ENCODE data around the gene LOX.
A peak's percentile ranks its signal among the peaks of the same experiment; 100 is the strongest.

LOX gene

DNA sequence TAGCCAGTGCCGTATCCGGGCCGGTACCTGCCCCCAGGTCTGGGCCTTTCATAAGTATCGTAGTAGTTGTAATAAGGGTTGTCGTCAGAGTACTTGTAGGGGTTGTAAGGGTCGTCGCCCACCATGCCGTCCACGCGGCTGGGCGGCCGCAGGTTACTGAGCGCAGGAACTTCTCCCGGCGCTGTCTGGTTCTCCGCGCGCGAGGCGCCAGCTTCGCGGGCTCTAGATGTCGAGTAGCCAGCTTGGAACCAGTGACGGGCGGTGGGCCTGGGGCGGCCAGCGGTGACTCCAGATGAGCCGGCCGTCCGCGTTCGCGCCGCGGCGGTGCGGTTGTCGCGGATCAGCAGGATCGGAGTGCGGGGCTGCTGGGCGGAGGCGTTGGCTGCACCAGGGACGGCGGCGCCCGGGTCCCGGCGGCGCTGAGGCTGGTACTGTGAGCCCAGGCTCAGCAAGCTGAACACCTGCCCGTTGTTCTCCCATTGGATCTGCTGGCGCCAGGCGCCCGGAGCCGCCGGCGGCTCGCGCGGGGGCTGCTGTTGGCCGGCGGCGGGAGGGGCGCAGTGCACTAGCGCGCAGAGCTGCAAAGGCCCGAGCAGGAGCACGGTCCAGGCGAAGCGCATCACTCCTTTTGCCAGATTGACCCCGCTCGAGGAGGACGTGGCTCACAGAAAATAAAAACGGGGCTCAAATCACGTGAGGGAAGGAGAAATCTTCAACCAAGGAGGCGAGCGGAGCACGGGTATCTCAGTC lies 518 bp downstream of the LOX start:
- H3K4me2 ChIP-seq = peak overlapping the region; percentile 9; the same call in 1 of the 2 replicates
- no peak overlapping the region for H3K27ac ChIP-seq
- peak overlapping the region; percentile 58 for H2AFZ ChIP-seq (ENCODE audit: low read depth)
- H3K4me3 ChIP-seq (IDR thresholded peaks at IDR 0.05; ENCODE audit: insufficient read depth, low read depth, low read length) = no peak overlapping the region
- no peak overlapping the region for H3K9ac ChIP-seq
- peaks cover 13% of the 10 kb centered on the region for H3K4me1 ChIP-seq (ENCODE audit: low read depth, poor library complexity, severe bottlenecking)
- no peaks in the 10 kb centered on the region for H3K36me3 ChIP-seq (ENCODE audit: insufficient read depth)
- no peaks in the 10 kb centered on the region for H3K27me3 ChIP-seq (ENCODE audit: insufficient read depth, low read depth)
- TF ChIP-seq, protein P1, sequence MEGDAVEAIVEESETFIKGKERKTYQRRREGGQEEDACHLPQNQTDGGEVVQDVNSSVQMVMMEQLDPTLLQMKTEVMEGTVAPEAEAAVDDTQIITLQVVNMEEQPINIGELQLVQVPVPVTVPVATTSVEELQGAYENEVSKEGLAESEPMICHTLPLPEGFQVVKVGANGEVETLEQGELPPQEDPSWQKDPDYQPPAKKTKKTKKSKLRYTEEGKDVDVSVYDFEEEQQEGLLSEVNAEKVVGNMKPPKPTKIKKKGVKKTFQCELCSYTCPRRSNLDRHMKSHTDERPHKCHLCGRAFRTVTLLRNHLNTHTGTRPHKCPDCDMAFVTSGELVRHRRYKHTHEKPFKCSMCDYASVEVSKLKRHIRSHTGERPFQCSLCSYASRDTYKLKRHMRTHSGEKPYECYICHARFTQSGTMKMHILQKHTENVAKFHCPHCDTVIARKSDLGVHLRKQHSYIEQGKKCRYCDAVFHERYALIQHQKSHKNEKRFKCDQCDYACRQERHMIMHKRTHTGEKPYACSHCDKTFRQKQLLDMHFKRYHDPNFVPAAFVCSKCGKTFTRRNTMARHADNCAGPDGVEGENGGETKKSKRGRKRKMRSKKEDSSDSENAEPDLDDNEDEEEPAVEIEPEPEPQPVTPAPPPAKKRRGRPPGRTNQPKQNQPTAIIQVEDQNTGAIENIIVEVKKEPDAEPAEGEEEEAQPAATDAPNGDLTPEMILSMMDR (conservative IDR thresholded peaks at IDR 0.05; ENCODE audit: low read depth, low read length) = no peak
- H4K20me1 ChIP-seq (ENCODE audit: insufficient read depth) = no peaks in the 10 kb centered on the region
- no peaks in the 10 kb centered on the region for H3K79me2 ChIP-seq (ENCODE audit: insufficient read depth, low read depth)

DNA sequence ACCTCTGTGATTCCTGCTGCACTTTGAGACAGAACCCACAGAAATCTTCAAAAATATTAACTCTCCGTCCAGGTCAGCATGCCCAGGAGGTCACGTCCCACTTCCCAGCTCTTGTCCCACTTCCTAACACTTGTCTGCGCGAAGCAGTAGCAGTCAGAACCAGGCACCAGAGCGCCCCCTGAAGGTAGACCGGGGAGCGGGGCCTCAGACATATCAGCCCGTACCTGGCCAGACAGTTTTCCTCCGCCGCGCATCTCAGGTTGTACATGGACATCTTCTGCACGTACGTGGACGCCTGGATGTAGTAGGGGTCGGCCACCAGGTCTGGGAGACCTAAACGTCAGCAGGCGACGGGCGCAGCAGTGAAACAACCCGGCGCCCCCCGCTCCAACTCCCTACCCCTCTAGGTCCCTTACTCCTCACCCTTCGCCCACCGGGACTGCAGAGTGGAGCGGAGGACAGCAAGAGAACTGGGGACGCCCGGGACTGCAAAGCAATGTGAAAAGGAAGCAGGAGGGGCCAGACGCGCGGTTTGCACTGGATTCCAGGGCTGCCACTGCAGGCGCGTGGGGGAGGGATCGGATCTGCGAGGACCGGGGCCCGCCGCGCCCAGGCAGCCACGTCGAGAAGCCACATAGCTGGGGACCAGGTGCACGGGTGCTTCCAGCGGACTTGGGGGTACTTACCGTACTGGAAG lies 1.2 kb downstream of the LOX start:
- Histone ChIP-seq H3K4me3 (IDR thresholded peaks at IDR 0.05; ENCODE audit: insufficient read depth, low read depth, low read length) (no peak overlapping the region), H2AFZ (ENCODE audit: low read depth) (peak overlapping the region; percentile 58), H3K27ac (no peak overlapping the region), H3K36me3 (ENCODE audit: insufficient read depth) (no peaks in the 10 kb centered on the region), H3K27me3 (ENCODE audit: insufficient read depth, low read depth) (no peaks in the 10 kb centered on the region), H3K9ac (no peak overlapping the region), H3K79me2 (ENCODE audit: insufficient read depth, low read depth) (no peaks in the 10 kb centered on the region), H3K4me2 (peak overlapping the region; percentile 9; the same call in 1 of the 2 replicates), H4K20me1 (ENCODE audit: insufficient read depth) (no peaks in the 10 kb centered on the region), H3K4me1 (ENCODE audit: low read depth, poor library complexity, severe bottlenecking) (peaks cover 13% of the 10 kb centered on the region)
- TF ChIP-seq, protein P1 (conservative IDR thresholded peaks at IDR 0.05; ENCODE audit: low read depth, low read length) = peak; percentile 47; the same call in 1 of the 2 replicates

DNA sequence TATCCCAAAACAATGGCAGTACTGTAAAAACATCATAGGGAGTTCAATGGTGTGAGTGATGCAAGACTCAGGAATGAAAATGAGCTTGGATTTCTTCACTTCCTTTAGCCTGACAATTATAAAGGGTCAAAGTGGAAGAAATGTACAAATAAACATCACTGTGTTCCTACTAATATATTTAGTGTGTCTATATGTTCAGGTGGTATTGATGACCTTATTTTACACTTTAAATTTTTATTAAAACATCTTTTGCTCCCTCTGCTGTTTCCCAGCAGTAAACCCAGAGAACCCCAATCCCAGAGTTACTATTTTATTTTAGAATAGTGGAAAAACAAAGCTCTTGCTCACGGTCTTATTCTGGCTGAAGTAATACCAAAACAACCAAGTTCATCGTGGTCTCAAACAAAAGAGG lies 2.0 kb downstream of the LOX start:
- Histone ChIP-seq H3K27me3 (ENCODE audit: insufficient read depth, low read depth) (no peaks in the 10 kb centered on the region), H3K27ac (no peak overlapping the region), H3K4me2 (no peak overlapping the region), H3K9ac (no peak overlapping the region), H3K4me3 (IDR thresholded peaks at IDR 0.05; ENCODE audit: insufficient read depth, low read depth, low read length) (no peak overlapping the region), H3K36me3 (ENCODE audit: insufficient read depth) (no peaks in the 10 kb centered on the region), H4K20me1 (ENCODE audit: insufficient read depth) (no peaks in the 10 kb centered on the region), H3K4me1 (ENCODE audit: low read depth, poor library complexity, severe bottlenecking) (peaks cover 12% of the 10 kb centered on the region), H3K79me2 (ENCODE audit: insufficient read depth, low read depth) (no peaks in the 10 kb centered on the region), H2AFZ (ENCODE audit: low read depth) (no peak overlapping the region)
- TF ChIP-seq, protein P1 (conservative IDR thresholded peaks at IDR 0.05; ENCODE audit: low read depth, low read length) = no peak

DNA sequence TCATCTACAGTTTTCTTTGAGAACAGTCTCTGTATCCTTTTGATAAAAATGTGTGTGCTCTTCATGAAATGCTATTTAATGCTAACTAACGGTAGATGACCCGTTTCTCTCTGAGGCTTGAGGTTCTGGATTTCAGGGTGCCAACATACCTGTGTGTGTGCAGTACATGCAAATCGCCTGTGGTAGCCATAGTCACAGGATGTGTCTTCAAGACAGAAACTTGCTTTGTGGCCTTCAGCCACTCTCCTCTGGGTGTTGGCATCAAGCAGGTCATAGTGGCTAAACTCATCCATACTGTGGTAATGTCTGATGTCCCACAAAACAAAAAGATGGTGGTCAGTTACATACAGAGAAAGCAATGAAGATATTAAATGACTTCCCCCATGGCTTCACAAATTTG lies 4.2 kb downstream of the LOX start:
- Histone ChIP-seq H4K20me1 (ENCODE audit: insufficient read depth) (no peaks in the 10 kb centered on the region), H2AFZ (ENCODE audit: low read depth) (no peak overlapping the region), H3K27ac (no peak overlapping the region), H3K4me3 (IDR thresholded peaks at IDR 0.05; ENCODE audit: insufficient read depth, low read depth, low read length) (no peak overlapping the region), H3K4me1 (ENCODE audit: low read depth, poor library complexity, severe bottlenecking) (peaks cover 4% of the 10 kb centered on the region), H3K36me3 (ENCODE audit: insufficient read depth) (no peaks in the 10 kb centered on the region), H3K4me2 (no peak overlapping the region), H3K9ac (no peak overlapping the region), H3K27me3 (ENCODE audit: insufficient read depth, low read depth) (no peaks in the 10 kb centered on the region), H3K79me2 (ENCODE audit: insufficient read depth, low read depth) (no peaks in the 10 kb centered on the region)
- TF ChIP-seq, protein P1 (conservative IDR thresholded peaks at IDR 0.05; ENCODE audit: low read depth, low read length) = no peak
